Stimulated activated CD8-positive, alpha-beta memory T cell treated with anti-CD3 and anti-CD28 coated beads, Interleukin-4, amount 100 ng/mL, for 24 hours (primary cell): ENCODE data around the gene LIN7A.

Experiments used
- DNase-seq: peaks from one replicate; pipeline ENCODE4 v3.0.0-alpha.2; 2020; ENCODE audit warnings: low read depth

Gene LIN7A

DNA sequence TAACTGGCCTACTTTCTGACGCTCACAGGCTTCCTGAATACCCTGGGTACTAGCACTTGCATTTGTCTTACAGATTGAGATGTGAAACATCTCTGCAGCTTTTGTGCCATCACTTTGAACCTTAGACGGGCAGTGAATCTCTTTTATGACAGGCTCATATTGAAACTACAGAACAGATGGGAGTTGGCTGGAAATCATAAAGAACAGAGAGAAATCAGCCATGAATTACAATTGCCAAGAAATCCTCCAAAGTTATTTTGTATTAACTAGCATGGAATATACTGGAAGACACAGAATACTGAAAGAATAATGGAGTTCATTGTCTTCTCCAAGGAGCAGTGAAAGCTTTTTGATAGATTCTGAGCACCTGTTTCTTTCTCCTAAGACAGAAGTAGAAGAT is 188.3 kb downstream of the LIN7A start:
- DNase-seq: no peak

DNA sequence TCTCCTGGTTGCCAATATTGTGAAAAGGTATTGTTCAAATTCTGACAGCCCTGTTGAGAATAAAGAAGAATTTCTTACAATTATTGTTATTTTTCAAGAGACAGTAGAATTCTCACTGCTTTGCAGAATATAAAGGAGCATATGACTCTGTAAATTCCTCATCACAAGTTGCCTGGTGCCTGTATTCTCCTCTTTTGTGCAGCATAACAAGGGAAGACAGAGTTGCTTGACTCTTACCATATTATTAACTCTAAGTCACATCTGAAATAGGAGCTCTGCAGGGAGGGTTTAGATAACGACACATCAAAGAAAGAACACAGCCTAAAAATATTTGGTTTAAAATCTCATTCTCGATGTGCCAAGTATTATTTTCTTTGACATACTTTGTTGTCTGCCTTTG is 189.9 kb downstream of the LIN7A start:
- DNase-seq: no peak

DNA sequence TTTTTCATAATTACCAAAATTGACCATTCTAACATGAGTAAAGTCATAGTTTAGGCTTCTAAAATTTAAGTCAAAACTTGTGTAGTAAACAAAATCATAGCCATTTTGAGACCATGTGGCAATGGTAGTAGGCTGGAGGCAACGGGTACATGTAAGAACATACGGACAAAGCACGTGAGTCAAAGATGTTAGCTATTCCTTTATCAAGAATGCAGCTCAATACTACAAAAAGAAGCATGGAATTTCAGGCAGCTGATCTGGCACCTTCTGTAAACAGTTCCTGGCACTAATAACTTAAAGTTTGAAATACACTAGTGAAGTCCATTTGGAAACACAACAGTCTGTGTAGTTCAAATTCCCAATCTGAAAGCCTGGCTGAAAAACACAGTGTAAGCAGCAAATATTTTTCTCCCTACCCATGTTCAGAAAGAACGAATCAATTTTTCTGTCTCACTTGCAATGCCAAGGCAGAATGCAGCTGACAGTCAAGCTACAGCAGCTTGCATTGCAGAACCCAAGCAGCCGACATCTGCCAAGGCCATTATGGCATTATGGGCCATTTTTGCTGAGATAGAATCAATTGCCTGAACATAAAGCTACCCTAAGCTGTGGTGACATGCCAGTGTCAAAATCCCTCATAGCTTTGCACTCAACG is 191.8 kb downstream of the LIN7A start:
- no peak for DNase-seq
